Psoas muscle (tissue), 8 donors: ENCODE data around the gene CTNND2. TPM values are rescaled to one million over a fixed set of nuclear protein-coding genes. Genes with fewer than 3 reads are reported as not detected.

Experiments
- ATAC-seq, 4 donors: fragments of 200-7000 bp; cut with Tn5 transposase; one replicate each; pipeline ENCODE4 v1.9.1; 2020; ENCODE audit warnings: moderate library complexity in 3 of 4, mild to moderate bottlenecking in 2 of 4
- DNase-seq, 2 donors: peaks; one replicate each; pipeline ENCODE4 v3.0.0-alpha.2; 2020
- H3K27ac ChIP-seq: fragments of 200-600 bp; one replicate; pipeline ENCODE4 v1.8.0; 2022
- H3K27me3 ChIP-seq, 3 donors: fragments of 200-600 bp in 1 of 3; one replicate each; pipeline versions ENCODE4 v1.6.1 to v1.8.0; 2013 to 2022; ENCODE audit warnings: low read length in 2 of 3, mild to moderate bottlenecking in 2 of 3, moderate library complexity in 1 of 3; ENCODE audit not compliant: insufficient read depth in 3 of 3
- H3K36me3 ChIP-seq, 2 donors: fragments of 200-600 bp in 1 of 2; one replicate each; pipeline versions ENCODE4 v1.6.1 to v1.8.0; 2013 to 2022; ENCODE audit warnings: low read depth in 1 of 2, mild to moderate bottlenecking in 1 of 2, moderate library complexity in 1 of 2; ENCODE audit not compliant: insufficient read depth in 1 of 2
- H3K4me1 ChIP-seq: fragments of 200-600 bp; one replicate; pipeline ENCODE4 v1.8.0; 2022
- H3K4me3 ChIP-seq: fragments of 200-600 bp; one replicate; pipeline ENCODE4 v1.8.0; 2022; ENCODE audit warnings: mild to moderate bottlenecking
- H3K9me3 ChIP-seq: fragments of 200-600 bp; one replicate; pipeline ENCODE4 v1.8.0; 2022
- WGBS, 3 donors: extraction: QIAGEN DNeasy Blood & Tissue Kit; methylation state at CpG; one replicate each; pipeline versions ENCODE4 v1.1.6 to v1.1.7; 2013; 5-methylcytosine and 5-hydroxymethylcytosine counted together
- intact Hi-C, 2 donors: fragments of 100-400 bp; cut with DNase I; formaldehyde crosslinking; loops; one replicate each; pipeline versions ENCODE4 v1.11.0 to v1.14.2; 2022
- polyA plus RNA-seq, 3 donors: library from polyadenylated mRNA; stranded (reverse); fragments of 200-250 nt; gene quantifications; one replicate each; pipeline ENCODE4 v1.2.3, GENCODE V29; 2013
- total RNA-seq, 4 donors: library from RNA; stranded (reverse); fragmentation: NEBNext Ultra II Directional in 2 of 4; extraction: Animal tissue kit (Norgen Biotek cat#: 25700) in 2 of 4; gene quantifications; one replicate each; pipeline versions ENCODE4 v1.2.1 to v1.2.4, GENCODE V29; 2021 to 2023
- TF ChIP-seq, protein P1 (sequence below): fragments of 200-600 bp; IDR thresholded peaks from one replicate; pipeline ENCODE4 v1.8.0; 2022; ENCODE audit warnings: antibody characterized with exemption
- donor health status: healthy with polysubstance abuse.
- donor health status: DM: no; HTN: no; CAD: no; lungs with moderate emphysema.
- donor health status: Bipolar disorder and iron deficiency.
- donor health status: healthy.
- donor health status: DM: yes; HTN: yes; CAD: no.
- donor health status: DM: no; HTN: no; CAD: no.
- donor health status: DM: no; HTN: no; CAD: no.
- donor health status: DM: yes; HTN: yes; CAD: no.

CTNND2 gene
- total and polyA plus RNA-seq, 7 donors: 0.09 to 0.14 (median 0.13) TPM; not detected in 4

GRCh38 chr5:11596185-11596584, 308.1 kb downstream of the CTNND2 start:
- no peak for DNase-seq
- intact Hi-C loops: no loop called here
- ATAC-seq: no peak
- Histone ChIP-seq H3K4me1 (no peaks in the 10 kb centered on the region), H3K27me3 (no peaks in the 10 kb centered on the region), H3K27ac (no peak overlapping the region), H3K36me3 (no peaks in the 10 kb centered on the region), H3K9me3 (no peaks in the 10 kb centered on the region), H3K4me3 (no peak overlapping the region)
- TF ChIP-seq, protein P1, sequence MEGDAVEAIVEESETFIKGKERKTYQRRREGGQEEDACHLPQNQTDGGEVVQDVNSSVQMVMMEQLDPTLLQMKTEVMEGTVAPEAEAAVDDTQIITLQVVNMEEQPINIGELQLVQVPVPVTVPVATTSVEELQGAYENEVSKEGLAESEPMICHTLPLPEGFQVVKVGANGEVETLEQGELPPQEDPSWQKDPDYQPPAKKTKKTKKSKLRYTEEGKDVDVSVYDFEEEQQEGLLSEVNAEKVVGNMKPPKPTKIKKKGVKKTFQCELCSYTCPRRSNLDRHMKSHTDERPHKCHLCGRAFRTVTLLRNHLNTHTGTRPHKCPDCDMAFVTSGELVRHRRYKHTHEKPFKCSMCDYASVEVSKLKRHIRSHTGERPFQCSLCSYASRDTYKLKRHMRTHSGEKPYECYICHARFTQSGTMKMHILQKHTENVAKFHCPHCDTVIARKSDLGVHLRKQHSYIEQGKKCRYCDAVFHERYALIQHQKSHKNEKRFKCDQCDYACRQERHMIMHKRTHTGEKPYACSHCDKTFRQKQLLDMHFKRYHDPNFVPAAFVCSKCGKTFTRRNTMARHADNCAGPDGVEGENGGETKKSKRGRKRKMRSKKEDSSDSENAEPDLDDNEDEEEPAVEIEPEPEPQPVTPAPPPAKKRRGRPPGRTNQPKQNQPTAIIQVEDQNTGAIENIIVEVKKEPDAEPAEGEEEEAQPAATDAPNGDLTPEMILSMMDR: no peak
- WGBS, 3 donors: 63 to 73% (median 70%) methylated on average over 1 of the region's 1 CpG

DNA sequence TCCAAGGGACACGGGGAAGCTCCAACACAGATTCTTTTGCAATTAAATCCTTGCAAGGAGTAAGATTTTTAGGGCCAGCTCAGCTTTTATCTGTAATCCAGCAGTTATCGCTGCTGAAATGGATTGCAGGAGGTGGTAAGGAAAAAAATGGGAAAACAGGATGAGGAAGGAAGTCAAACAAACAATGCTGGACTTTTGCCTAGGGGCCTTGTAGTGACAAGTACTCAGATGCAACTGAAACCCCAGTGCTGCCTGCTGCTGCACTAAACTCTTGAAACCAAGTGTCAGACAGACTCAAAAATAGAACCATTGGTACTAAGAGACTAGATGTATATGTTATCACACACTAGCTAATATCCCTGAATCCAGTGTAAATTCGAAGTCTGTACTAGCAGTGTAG, 309.2 kb downstream of the CTNND2 start:
- H3K36me3 ChIP-seq: no peaks in the 10 kb centered on the region
- WGBS, 3 donors: 20 to 23% (median 23%) methylated on average over 3 of the region's 3 CpGs
- no peaks in the 10 kb centered on the region for H3K4me1 ChIP-seq
- H3K4me3 ChIP-seq: no peak overlapping the region
- no peaks in the 10 kb centered on the region for H3K27me3 ChIP-seq
- TF ChIP-seq, protein P1: no peak
- no peaks in the 10 kb centered on the region for H3K9me3 ChIP-seq
- DNase-seq: no peak
- intact Hi-C loops: no loop called here
- no peak overlapping the region for H3K27ac ChIP-seq
- peak in 1 of 4 donors; percentile 34 for ATAC-seq

- DNase-seq: no peak
- Histone ChIP-seq H3K27me3 (no peaks in the 10 kb centered on the region), H3K9me3 (no peaks in the 10 kb centered on the region), H3K4me3 (no peak overlapping the region), H3K36me3 (no peaks in the 10 kb centered on the region), H3K27ac (no peak overlapping the region), H3K4me1 (no peaks in the 10 kb centered on the region)
- intact Hi-C loops: no loop called here
- ATAC-seq: no peak
- TF ChIP-seq, protein P1: no peak
- WGBS, 3 donors: 68 to 83% (median 70%) methylated on average over 2 of the region's 2 CpGs
These were observed 310.2 kb downstream of the CTNND2 start for GRCh38 chr5:11594021-11594420.

DNA sequence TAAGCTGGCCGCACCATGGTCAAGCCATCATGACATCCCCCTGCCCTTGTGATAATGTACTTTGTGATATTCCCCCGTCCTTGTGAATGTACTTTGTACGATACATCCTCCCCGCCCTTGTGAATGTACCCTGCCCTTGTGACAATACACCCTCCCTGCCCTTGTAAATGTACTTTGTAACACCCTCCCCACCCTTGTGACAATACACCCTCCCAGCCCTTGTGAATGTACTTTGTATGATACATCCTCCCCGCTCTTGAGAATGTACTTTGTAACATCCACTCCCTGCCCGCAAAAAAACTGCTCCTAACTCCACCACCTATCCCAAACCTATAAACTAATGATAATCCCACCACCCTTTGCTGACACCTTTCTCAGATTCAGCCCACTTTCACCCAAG, 313.8 kb downstream of the CTNND2 start:
- no peaks in the 10 kb centered on the region for H3K36me3 ChIP-seq
- no peaks in the 10 kb centered on the region for H3K27me3 ChIP-seq
- no peaks in the 10 kb centered on the region for H3K4me1 ChIP-seq
- intact Hi-C loops: no loop called here
- no peak for ATAC-seq
- WGBS, 3 donors: 92 to 93% (median 93%) methylated on average over 6 of the region's 6 CpGs
- no peak overlapping the region for H3K27ac ChIP-seq
- no peaks in the 10 kb centered on the region for H3K9me3 ChIP-seq
- DNase-seq: no peak
- TF ChIP-seq, protein P1: no peak
- H3K4me3 ChIP-seq: no peak overlapping the region

DNA sequence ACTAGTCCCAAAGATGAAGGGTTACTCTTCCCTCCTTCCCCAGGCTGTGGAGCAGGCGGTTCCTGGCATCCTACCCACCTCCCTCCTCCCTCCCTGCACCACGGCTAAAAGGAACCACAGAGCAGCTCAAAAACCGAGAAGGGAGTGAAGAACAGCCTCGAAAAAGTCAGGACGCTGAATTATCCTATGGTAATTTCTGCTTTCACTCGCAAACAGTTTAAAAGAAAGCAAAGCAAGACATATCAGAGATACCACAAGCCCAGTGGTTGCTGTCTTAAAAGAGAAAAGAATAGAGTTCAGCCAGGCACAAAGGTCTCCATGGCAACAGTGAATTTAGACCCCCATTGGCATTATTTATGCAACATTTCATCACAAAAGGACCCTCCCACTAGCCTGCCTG, 315.4 kb downstream of the CTNND2 start:
- TF ChIP-seq, protein P1: no peak
- DNase-seq (no peak), ATAC-seq (no peak)

More for the DNA sequence above, 315.4 kb downstream of the CTNND2 start:
- Histone ChIP-seq H3K27me3 (no peaks in the 10 kb centered on the region), H3K9me3 (no peaks in the 10 kb centered on the region), H3K4me1 (no peaks in the 10 kb centered on the region), H3K27ac (no peak overlapping the region), H3K36me3 (no peaks in the 10 kb centered on the region), H3K4me3 (no peak overlapping the region)
- intact Hi-C loops: no loop called here
- WGBS, 3 donors: 4 to 9% (median 8%) methylated on average over 6 of the region's 6 CpGs
